GM19351 (cell line): ENCODE measurements around the gene SUSD5.
A peak's percentile ranks its signal among the peaks of the same experiment; 100 is the strongest.
"Not testable (repeated sequence)": the region's sequence is repeated elsewhere in the genome, so short reads cannot be mapped to it uniquely, and the experiment has no call there.

Experiments used
- ATAC-seq: cut with Tn5 transposase; IDR thresholded peaks from one replicate; pipeline ENCODE4 v1.9.1; 2021; ENCODE audit warnings: mild to moderate bottlenecking, moderate library complexity; ENCODE audit not compliant: unreplicated experiment

The SUSD5 gene

DNA sequence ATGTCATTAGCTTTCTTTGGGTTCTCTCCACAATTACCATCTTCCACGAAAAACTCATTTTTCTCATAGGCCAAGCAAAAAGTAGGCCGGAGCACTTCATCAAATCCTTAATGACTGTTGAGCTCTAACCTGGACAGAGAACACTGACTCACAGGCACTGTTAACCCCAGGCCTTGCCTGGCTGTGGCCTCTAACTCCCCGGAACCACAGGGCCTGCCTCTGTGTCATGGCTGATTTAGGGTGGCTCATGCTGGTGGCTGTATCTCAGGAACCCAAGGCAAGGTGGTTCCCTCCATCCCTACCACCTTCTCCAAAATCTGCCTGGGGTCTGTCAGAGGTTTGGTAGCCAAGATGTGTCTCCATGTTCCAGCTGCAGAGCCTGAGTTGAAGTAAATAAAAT, 101.1 kb downstream of the SUSD5 start:
- no peak for ATAC-seq

DNA sequence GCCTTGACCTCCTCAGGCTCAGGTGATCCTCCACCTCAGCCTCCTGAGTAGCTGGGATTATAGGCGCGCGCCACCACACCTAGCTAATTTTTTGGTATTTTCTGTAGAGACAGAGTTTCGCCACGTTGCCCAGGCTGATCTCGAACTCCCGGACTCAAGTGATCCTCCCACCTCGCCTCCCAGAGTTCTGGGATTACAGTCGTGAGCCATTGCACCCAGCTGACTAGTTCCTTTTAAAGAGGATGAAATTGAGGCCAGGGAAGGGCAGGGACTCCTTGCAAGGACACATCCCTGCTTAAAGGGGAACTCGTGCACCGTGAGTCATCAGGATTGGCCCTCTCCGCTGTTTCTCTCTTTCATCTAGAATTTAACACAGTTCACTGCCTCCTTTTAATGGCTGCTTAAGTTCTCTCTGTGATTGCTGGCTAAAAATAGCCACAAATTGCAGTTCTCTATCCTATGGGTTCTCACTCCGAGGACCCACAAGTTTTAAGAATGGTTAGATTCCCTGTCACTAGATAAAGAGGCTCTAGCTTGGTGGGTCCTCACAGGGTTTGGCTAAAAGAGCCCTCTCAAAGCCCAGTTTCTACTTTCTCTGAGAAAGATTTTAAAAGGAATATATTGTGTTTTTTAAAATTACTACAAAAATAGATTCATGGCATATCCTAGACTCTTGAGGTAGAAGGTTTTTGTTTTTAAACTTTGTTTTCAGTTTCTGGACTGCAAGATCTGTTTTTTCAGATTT, 103.4 kb downstream of the SUSD5 start:
- no peak for ATAC-seq

DNA sequence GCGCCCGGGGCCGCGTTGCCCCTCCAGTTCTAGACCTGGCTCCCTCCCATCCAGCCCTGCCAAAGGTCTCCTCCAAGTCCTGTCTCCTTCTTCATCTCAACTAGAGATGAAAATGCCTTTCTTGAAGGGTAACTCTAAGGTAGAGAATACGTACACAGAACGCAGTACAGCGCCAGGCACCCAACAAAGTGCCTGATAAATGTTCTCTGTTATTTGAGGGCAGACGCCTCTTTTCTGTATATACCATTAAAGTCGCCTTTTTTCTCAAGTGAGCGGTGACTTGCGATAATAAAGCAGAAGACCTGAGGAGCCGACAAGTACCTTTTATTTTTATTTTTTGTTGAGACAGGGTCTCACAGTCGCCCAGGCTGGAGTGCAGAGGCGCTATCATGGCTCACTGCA, 104.0 kb downstream of the SUSD5 start:
- no peak for ATAC-seq

DNA sequence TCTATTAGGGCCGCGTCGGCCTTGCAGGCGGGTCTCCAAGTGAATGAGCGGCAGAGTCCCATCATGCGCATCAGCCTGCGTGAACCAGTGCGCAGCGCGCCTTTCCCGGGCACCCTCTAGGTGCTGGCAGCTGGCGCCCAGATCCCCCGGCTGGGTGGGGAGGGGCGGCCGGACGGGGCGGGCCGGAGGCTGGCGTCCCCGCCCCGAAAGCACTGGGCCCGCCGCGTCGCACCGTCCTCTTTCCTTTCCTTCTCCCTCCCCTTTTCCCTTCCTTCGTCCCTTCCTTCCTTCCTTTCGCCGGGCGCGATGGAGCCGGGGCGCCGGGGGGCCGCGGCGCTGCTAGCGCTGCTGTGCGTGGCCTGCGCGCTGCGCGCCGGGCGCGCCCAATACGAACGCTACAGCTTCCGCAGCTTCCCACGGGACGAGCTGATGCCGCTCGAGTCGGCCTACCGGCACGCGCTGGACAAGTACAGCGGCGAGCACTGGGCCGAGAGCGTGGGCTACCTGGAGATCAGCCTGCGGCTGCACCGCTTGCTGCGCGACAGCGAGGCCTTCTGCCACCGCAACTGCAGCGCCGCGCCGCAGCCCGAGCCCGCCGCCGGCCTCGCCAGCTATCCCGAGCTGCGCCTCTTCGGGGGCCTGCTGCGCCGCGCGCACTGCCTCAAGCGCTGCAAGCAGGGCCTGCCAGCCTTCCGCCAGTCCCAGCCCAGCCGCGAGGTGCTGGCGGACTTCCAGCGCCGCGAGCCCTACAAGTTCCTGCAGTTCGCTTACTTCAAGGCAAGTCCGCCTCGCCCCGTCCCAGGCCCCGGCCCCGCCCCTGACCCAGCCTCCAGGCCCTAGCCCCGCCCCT, 104.6 kb downstream of the SUSD5 start, which contains the start of gene CRTAP:
Gene CRTAP, plus strand, starts transcription at position 243 of the 850 bp plus-strand sequence. Its CDS starts 64 bp downstream, at position 307.
- peak; percentile 77 for ATAC-seq

DNA sequence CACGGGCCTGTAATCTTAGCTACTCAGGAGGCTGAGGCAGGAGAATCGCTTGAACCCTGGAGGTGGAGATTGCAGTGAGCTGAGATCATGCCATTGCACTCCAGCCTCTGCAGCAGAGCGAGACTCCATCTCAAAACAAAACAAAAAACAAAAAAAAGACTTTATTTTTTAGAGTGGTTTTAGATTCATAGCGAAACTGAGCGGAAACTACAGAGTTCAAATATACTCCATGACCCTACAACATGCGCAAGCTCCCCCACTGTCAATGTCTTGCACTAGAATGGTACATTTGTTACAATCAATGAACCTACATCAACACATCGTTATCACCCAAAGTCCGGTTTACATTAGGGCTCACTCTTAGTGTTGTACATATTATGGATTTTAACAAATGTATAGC, 107.0 kb downstream of the SUSD5 start:
- ATAC-seq: peak; percentile 46

DNA sequence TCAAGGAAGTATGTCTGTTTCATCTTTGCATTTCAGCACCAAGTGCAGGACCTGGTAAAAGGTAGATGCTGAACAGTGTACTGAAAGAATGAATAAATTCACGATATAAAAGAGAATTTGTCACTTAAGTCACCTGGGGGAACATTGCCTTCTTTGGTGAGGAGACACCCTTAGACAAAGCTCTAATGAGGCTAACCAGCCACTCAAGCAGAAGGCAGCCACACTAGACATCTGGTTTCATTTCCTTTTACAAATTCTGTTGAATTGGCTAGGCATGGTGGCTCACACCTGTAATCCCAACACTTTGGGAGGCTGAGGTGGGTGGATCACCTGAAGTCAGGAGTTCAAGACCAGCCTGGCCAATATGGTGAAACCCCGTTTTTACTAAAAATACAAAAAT, 111.8 kb downstream of the SUSD5 start:
- ATAC-seq: not testable (repeated sequence)

DNA sequence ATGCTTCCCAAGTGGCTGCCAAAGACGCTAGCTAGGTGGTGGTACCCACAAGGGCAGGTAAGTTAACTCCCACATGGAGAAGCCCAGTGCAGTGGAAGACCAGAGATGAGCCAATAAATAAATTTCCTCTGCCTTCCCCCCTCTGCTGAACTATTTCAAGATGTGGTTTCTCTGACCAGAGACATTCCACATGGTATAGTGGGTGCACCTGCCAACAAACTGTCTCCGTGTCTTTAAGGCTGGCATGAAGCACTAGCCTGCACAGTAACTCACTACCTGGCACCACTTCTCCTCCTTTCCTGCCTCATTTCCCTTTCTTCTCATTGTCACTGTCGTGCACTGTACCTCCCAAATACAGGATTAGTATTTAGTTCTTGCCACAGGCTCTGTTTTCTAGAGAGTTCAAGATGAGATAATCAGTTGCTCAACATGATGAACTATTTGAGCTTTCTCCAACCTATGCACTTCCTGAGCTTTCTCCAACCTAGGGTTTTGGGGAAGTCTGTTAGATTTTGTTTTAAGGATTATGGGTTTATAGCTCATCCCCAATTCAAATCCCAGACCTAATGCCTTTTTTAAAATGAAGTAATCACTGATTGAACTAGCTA, 113.2 kb downstream of the SUSD5 start:
- no peak for ATAC-seq

DNA sequence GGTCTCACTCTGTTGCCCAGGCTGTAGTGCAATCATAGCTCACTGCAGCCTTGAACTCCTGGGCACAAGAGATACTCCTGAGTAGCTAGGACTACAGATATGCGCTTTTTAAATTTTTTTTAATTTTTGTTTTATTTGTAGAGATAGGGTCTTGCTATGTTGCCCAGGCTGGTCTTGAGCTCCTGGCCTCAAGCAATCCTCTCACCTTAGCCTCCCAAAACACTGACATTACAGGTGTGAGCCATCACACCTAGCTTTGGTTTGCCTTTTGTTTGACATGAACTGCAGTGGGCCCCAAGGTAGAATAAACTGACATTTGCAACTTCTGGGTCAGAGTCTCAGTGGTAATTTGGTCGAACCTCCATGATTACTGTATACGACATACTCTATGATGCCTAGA, 113.8 kb downstream of the SUSD5 start:
- no peak for ATAC-seq

DNA sequence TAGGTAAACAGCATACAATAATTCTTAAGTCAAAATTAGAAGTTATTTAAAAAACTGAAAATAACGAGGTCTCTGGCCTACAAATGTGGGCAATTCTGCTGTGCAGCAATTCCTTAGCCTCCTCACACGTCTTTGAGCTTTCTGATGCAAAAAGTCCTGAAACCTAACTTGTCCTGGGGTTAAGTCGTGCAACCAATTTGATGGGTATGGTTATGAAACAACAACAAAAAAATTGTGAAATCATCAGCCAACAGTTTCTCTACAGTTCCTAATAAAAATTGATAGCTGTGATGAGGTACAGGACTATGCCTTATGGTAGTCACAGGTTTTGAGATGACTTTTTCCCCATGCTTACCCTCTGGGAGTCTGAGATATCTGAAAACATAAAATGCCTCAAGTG, 115.1 kb downstream of the SUSD5 start:
- no peak for ATAC-seq

DNA sequence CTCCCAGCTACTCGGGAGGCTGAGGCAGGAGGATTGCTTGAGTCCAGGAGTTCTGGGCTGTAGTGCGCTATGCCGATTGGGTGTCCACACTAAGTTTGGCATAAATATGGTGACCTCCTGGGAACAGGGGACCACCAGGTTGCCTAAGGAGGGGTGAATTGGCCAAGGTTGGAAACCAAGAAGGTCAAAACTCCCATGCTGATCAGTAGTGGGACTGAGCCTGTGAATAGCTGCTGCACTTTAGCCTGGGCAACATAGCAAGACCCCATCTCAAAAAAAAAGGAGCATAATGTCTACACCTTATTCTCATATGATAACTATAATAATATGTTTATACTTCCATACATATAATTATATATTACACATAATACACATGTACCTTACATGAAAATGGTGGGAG, 115.6 kb downstream of the SUSD5 start:
- ATAC-seq: no peak

DNA sequence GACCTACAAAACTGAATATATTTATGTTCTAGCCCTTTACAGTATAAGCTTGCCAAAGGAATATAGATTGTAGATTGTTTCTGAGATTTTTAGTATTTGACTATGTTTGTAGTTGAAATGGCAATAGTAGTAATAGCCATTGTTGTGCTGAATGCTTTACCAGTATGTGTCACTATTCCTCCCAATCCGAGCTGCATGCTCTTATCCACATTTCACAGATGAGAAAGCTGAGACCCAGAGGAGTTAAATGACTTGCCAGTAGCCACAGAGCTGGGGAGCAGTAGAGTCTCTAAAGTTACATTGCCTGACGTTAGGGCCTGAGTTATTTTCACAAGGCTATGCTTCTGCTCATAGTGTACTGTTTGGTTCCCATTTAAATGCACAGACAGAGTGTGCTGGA, 118.4 kb downstream of the SUSD5 start:
- no peak for ATAC-seq
